Activated T-cell treated with anti-CD3 and anti-CD28 coated beads for 48 hours (primary cell): Measurements from ENCODE around the gene FAM118A.
A peak's percentile ranks its signal among the peaks of the same experiment; 100 is the strongest.
"Not testable (repeated sequence)": the region's sequence is repeated elsewhere in the genome, so short reads cannot be mapped to it uniquely, and the experiment has no call there.

Source experiments
- DNase-seq: peaks from one replicate; pipeline ENCODE4 v3.0.0-alpha.2; 2020; ENCODE audit warnings: low read depth

Gene FAM118A

DNA sequence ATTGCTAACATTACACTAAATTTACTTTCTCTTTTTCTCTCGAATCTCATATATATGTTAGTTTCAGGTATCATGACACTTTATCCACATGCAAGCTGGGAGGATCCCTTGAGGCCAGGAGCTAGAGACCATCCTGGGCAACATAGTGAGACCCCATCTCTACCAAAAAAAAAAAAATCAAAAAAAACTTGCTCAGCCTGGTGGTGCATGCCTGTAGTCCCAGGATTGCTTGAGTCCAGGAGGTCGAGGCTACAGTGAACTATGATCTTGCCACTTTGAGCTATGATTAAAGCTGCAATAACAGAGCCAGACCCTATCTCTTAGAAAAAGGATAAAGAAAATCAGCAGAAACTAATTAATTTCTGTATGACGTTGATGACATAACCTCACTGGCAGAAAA is 28.7 kb upstream of the FAM118A start:
- DNase-seq, result no peak

- DNase-seq, result peak; percentile 56
Observed at GRCh38 chr22:45284705-45285262, 24.9 kb upstream of the FAM118A start, which contains the start of gene UPK3A. UPK3A (plus strand) TSS chr22:45284949; CDS start chr22:45285014, 65 bp downstream.

DNA sequence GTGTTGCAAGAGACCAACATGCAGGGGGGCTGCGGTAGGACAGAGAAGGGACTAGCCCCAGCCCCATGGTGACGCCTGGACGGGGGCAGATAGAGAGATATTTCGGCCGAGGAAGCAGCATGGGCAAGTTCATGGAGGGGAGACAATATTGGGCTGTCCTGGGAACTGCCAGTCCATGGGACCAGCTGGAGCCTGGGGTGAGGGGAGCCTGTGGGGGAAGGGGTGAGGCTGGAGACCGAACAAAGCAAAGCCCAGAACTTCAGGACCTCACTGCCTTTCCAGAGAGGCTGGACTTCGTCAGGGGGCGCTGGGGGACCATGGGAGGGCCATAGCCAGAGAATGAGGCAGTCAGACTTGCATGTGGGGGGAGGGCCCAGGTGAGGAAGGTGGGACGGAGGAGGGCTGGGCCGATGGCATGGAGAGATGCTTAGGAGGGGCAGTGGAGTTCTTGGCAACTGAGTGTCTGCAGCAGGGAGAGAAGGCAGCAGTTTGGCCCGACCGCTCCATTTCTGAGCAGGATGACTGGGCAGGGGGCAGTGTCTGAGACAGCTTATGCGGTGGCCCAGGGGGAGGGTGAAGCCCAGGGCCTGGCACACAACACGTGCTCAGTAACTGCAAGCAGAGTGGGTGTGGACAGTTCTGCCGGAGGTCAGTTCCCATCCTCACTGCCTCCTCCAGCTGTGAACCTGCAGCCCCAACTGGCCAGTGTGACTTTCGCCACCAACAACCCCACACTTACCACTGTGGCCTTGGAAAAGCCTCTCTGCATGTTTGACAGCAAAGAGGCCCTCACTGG is 24.3 kb upstream of the FAM118A start:
- no peak for DNase-seq

GRCh38 chr22:45286854-45287551 is 22.7 kb upstream of the FAM118A start:
- DNase-seq, result no peak

DNA sequence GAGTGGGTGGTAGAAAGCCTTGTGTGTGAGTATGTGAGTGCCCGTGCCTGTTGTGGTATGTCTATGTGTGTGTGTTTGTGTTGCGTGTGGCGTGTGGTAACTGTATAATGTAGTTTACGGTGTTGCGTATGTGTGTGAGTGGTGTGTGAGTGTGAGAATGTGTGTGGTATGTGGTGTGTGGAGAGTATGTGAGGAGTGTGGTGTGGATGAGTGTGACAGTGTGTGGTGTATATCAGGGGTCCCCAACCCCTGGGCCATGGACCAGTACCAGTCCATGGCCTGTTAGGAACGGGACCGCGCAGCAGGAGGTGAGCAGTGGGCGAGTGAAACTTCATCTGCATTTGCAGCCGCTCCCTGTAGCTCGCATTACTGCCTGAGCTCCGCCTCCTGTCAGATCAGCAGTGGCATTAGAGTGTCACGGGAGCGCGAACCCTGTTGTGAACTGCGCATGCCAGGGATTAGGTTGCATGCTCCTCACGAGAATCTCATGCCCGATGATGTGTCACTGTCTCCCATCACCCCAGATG is 19.3 kb upstream of the FAM118A start:
- no peak for DNase-seq

- no peak for DNase-seq
Observed at GRCh38 chr22:45291061-45291930, 18.4 kb upstream of the FAM118A start.

GRCh38 chr22:45291931-45292290 is 17.8 kb upstream of the FAM118A start:
- no peak for DNase-seq

DNA sequence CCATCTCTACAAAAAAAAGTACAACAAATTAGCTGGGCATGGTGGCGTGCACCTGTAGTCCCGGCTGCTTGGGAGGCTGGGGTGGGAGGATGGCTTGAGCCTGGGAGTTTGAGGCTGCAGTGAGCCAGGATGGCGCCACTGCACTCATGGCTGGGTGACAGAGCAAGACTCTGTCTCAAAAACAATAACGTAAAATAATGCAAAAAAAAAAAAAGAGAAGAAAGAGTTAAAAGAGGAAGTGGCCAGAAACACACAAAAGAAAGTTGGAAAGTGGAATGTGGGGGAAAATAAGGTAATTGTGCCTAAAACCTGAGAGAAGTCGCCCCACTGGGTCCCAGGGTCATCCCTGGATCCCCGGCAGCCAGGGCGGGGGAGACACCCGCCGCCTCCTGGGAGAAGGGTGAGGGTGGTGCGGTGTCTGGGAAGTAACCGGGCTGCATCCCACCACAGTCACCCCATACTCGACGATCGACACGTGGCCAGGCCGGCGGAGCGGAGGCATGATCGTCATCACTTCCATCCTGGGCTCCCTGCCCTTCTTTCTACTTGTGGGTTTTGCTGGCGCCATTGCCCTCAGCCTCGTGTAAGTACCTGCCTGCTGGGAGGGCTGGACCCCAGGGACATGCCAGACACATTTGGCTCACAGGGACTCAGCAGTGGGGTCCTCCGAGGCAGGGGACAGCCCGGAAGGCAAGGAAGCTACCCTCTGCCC is 16.8 kb upstream of the FAM118A start:
- DNase-seq, result no peak

- no peak for DNase-seq
Observed at GRCh38 chr22:45294030-45294429, 15.7 kb upstream of the FAM118A start.

DNA sequence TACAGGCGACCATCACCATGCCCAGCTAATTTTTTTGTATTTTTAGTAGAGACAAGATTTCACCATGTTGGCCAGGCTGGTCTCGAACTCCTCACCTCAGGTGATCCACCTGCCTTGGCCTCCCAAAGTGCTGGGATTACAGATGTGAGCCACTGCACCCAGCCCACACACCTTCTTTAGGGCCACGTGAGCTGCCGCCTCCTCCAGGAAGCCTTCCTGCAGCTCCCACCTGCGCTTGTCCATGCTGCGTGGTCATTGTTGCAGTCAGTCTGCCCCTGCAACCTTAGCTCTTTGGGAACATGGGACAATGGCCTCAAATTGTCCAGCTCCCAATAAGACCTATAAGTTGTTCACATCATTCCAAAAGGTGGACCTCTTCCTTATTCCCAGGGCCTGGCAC is 14.7 kb upstream of the FAM118A start:
- not testable (repeated sequence) for DNase-seq

DNA sequence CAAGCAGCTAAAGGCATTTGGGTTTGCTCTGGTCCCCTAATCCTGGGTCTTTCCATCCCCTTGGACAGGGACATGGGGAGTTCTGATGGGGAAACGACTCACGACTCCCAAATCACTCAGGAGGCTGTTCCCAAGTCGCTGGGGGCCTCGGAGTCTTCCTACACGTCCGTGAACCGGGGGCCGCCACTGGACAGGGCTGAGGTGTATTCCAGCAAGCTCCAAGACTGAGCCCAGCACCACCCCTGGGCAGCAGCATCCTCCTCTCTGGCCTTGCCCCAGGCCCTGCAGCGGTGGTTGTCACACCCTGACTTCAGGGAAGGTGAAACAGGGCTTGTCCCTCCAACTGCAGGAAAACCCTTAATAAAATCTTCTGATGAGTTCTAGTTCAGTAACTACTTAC is 14.2 kb upstream of the FAM118A start:
- DNase-seq, result no peak

- no peak for DNase-seq
Observed at GRCh38 chr22:45296628-45297297, 13.0 kb upstream of the FAM118A start.

- DNase-seq, result no peak
Observed at GRCh38 chr22:45298934-45299505, 10.7 kb upstream of the FAM118A start.

GRCh38 chr22:45302751-45303150 is 7.0 kb upstream of the FAM118A start:
- no peak for DNase-seq

- no peak for DNase-seq
Observed at GRCh38 chr22:45303181-45303580, 6.6 kb upstream of the FAM118A start.

GRCh38 chr22:45304971-45305370 is 4.8 kb upstream of the FAM118A start:
- DNase-seq, result no peak

- DNase-seq, result no peak
Observed at GRCh38 chr22:45305456-45306075, 4.2 kb upstream of the FAM118A start.

- no peak for DNase-seq
Observed at GRCh38 chr22:45306139-45306538, 3.6 kb upstream of the FAM118A start.

- DNase-seq, result no peak
Observed at GRCh38 chr22:45308391-45308956, 1.3 kb upstream of the FAM118A start.
